Measurements from ENCODE around the gene CNIH3.

- no peak for TF ChIP-seq EZH2 (IDR thresholded peaks at IDR 0.05; ENCODE audit: borderline replicate concordance, insufficient read depth, low read depth, low read length, poor library complexity, severe bottlenecking)
- TF ChIP-seq, protein P1, sequence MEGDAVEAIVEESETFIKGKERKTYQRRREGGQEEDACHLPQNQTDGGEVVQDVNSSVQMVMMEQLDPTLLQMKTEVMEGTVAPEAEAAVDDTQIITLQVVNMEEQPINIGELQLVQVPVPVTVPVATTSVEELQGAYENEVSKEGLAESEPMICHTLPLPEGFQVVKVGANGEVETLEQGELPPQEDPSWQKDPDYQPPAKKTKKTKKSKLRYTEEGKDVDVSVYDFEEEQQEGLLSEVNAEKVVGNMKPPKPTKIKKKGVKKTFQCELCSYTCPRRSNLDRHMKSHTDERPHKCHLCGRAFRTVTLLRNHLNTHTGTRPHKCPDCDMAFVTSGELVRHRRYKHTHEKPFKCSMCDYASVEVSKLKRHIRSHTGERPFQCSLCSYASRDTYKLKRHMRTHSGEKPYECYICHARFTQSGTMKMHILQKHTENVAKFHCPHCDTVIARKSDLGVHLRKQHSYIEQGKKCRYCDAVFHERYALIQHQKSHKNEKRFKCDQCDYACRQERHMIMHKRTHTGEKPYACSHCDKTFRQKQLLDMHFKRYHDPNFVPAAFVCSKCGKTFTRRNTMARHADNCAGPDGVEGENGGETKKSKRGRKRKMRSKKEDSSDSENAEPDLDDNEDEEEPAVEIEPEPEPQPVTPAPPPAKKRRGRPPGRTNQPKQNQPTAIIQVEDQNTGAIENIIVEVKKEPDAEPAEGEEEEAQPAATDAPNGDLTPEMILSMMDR (IDR thresholded peaks at IDR 0.05), result no peak
Observed at GRCh38 chr1:224749916-224750315, 133.8 kb downstream of the CNIH3 start.

Data from B cell (primary cell).